GM12865 (cell line): Measurements from ENCODE around the gene NMB.

Source experiments
- DNase-seq: peaks from one replicate; pipeline ENCODE4 v3.0.0; 2010; ENCODE audit warnings: low read depth
- H3K4me3 ChIP-seq: 2 replicates; pipeline ENCODE4 v1.5.1; 2011; ENCODE audit warnings: mild to moderate bottlenecking, low read depth, low read length, control low read depth
- TF ChIP-seq, protein P1 (sequence below): IDR thresholded peaks from 2 replicates; pipeline ENCODE4 v1.5.1; 2011; ENCODE audit warnings: low read length, control low read depth, low read depth, inconsistent platforms; ENCODE audit not compliant: insufficient read depth; ENCODE audit errors: missing control alignments

The NMB gene

DNA sequence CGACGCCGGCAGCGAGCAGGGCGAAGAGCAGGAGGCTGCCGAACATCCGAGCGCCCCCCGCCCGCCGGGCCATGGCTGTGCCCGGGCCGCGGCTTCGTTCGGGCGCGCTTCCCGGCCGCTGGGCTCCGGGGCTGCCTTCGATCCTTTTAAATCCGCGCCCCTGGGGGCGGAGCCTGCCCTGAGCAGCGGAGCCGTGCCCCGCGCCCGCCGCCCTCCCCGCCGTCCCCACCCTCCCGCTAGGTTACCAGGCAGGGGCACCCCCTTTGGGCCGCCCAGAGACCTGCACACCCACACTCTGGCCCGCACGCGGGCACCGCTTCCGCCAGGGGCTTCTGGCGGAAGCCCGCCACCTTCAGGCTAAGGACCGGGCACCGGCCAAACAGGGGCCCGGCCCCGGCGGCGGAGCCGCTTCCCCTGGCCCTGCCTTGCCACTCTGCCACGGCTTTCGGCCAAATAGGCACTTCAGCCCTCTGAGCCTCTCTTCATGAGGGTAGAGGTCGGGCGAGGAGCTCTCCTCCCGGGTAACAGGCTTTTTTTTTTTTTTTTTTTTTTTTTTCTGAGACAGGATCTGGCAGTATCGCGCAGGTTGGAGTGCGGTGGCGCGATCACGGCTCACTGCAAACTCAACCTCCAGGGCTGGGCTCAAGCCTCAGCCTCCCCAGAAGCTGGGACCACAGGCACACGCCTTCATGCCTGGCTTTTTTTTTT is at the start of gene NMB:
TSS of gene NMB (minus strand) at position 120 of the 708 bp plus-strand sequence. CDS start at position 73, 47 bp downstream.
- peak; percentile 90 for DNase-seq
- H3K4me3 ChIP-seq = peak within 1 kb of the TSS; percentile 39
- TF ChIP-seq, protein P1, sequence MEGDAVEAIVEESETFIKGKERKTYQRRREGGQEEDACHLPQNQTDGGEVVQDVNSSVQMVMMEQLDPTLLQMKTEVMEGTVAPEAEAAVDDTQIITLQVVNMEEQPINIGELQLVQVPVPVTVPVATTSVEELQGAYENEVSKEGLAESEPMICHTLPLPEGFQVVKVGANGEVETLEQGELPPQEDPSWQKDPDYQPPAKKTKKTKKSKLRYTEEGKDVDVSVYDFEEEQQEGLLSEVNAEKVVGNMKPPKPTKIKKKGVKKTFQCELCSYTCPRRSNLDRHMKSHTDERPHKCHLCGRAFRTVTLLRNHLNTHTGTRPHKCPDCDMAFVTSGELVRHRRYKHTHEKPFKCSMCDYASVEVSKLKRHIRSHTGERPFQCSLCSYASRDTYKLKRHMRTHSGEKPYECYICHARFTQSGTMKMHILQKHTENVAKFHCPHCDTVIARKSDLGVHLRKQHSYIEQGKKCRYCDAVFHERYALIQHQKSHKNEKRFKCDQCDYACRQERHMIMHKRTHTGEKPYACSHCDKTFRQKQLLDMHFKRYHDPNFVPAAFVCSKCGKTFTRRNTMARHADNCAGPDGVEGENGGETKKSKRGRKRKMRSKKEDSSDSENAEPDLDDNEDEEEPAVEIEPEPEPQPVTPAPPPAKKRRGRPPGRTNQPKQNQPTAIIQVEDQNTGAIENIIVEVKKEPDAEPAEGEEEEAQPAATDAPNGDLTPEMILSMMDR = peak; percentile 69

- no peak for DNase-seq
- H3K4me3 ChIP-seq = no peak overlapping the region
- TF ChIP-seq, protein P1 = no peak
Observed at GRCh38 chr15:84703808-84704207, 45.8 kb upstream of the NMB start.

- TF ChIP-seq, protein P1 = no peak
- H3K4me3 ChIP-seq = no peak overlapping the region
- no peak for DNase-seq
Observed at GRCh38 chr15:84702961-84703482, 45.0 kb upstream of the NMB start.

DNA sequence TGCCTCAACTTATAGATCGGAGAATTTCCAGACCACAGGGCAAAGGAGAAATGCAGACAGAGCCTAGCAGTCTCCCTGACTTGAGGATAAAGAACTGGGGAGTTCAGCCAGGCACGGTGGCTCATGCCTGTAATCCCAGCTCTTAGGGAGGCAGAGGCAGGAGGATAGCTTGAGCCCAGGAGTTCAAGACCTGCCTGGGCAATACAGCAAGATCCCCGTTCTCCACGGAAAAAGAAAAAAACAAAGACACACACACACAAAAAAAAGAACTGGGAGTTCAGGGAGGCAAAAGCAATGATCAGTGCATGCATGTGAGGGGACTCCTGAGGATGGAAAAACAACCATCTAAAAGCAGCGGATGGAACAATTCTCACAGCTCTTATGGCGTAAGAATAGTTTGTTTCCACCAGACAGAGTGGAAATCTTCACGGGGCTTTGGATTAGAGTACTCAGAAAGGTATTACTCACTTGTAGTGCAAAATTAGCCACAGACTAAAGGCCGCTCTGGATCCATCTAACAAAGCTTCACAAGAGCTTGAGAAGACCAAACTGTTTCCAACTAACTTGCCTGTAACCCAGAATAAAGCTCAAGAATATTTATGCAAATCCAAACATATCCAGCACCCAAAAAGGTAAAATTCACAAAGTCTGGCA is 41.7 kb upstream of the NMB start:
- DNase-seq = no peak
- no peak overlapping the region for H3K4me3 ChIP-seq
- TF ChIP-seq, protein P1 = no peak

DNA sequence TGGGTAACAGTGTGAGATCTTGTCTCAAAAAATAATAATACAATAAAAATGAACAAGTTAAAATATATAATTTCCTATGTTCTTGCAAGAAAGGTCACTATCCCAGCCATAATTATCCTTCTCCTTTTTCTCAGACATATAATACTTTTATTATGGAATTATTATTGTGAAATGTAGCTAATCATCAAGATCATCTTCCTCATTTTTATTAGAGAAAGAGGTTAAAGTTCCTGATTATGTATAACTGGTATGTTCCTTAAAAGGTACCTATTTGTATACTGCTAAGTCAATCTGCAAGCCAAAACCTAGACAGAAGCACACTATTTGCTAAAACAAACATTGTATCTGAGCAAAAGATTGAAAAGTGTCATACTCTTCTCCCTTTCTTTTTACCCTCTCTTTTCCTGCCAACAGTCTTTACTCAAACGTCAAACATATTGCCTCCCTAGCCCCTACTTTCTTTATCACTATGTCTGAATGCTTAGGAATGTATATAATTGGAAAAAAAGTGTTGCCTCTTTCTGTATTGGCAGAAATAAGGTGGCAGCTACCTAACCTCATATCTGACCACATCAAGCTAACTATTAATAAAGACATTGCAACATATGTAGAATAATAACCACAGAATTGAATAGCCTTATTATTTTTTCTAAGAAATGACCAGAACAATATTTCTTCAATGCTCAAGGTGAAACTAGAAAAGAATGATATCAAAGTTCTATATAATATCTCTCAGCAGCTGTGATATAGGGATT is 39.4 kb upstream of the NMB start:
- no peak for DNase-seq

DNA sequence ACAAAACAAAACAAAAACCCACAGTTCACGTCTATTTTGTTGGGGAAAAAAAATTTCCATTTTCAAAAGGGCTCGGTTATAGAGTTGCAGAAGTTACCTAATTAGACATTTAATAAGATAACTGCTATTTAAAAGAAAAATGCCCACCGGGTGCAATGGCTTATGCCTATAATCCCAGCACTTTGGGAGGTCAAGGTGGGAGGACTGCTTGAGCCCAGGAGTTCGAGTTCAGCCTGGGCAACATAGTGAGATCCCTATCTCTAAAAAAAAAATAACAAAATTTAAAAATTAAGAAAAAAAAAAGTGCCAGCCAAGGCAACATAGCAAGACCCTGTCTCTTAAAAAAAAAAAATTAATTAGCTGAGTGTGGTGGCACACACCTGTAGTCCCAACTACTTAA is 38.8 kb upstream of the NMB start:
- TF ChIP-seq, protein P1 = no peak
- no peak for DNase-seq
- H3K4me3 ChIP-seq = no peak overlapping the region

More for the DNA sequence above, 39.4 kb upstream of the NMB start:
- no peak overlapping the region for H3K4me3 ChIP-seq
- TF ChIP-seq, protein P1 = no peak
